Measurements from ENCODE around the gene PTGDS. TPM values are rescaled to one million over a fixed set of nuclear protein-coding genes. Genes with fewer than 3 reads are reported as not detected.

PTGDS gene
- total RNA-seq, 4 donors from 2014 or later, result 4.3 to 31.7 (median 25.7) TPM

DNA sequence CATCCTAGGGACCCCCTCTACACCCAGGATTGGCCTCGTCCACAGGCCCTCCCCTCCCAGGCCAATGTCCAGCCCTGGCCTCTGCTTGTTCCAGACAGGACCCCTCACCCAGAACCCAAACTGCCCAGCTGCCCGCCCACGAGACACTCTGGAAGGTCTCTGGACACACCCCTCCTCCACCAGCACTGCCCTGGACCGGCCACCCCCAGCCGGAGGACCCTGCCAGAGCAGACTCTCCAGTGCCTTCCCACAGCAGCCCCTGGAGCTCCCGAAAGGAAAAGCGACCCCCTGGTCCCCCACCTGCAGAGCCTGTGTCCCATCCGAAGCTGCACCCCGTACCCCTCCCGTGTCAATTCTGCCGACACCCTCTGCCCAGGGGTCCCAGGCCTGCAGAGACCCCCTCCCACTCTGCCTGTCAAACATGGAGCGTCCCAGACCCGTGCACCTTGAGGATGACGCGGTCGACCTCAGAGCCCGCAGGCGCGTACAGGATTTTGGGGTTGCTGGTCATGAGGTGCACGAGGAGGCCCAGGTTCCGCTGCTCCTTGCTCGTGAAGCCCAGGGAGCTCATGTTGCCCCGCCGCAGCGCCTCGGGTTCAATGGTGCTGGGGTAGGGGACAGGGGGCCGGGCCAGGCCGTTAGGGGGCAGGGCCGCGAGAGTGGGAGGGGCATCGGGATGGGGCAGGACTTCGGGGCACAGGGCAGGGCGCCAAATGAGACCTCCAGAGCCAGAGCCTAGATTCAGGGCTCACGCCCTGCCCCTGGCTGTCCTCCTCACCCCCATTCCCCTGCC lies 42.8 kb downstream of the PTGDS start:
- TF ChIP-seq, protein P1, sequence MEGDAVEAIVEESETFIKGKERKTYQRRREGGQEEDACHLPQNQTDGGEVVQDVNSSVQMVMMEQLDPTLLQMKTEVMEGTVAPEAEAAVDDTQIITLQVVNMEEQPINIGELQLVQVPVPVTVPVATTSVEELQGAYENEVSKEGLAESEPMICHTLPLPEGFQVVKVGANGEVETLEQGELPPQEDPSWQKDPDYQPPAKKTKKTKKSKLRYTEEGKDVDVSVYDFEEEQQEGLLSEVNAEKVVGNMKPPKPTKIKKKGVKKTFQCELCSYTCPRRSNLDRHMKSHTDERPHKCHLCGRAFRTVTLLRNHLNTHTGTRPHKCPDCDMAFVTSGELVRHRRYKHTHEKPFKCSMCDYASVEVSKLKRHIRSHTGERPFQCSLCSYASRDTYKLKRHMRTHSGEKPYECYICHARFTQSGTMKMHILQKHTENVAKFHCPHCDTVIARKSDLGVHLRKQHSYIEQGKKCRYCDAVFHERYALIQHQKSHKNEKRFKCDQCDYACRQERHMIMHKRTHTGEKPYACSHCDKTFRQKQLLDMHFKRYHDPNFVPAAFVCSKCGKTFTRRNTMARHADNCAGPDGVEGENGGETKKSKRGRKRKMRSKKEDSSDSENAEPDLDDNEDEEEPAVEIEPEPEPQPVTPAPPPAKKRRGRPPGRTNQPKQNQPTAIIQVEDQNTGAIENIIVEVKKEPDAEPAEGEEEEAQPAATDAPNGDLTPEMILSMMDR (IDR thresholded peaks at IDR 0.05), result no peak
- TF ChIP-seq POLR2A (IDR thresholded peaks at IDR 0.05), result no peak
- TF ChIP-seq POLR2AphosphoS5 (IDR thresholded peaks at IDR 0.05), result no peak
- no peak for TF ChIP-seq EP300 (IDR thresholded peaks at IDR 0.05)
- no peak overlapping the region for H3K27ac ChIP-seq
- no peak overlapping the region for H3K4me3 ChIP-seq
- no peak for DNase-seq (ENCODE audit: low spot score in 2 of 2)
- 91% methylated on average over 12 of the region's 34 CpGs for WGBS
- no peaks in the 10 kb centered on the region for H3K9me3 ChIP-seq
- no peaks in the 10 kb centered on the region for H3K4me1 ChIP-seq
- H3K27me3 ChIP-seq, result no peaks in the 10 kb centered on the region
- H3K36me3 ChIP-seq, result peaks cover 42% of the 10 kb centered on the region

DNA sequence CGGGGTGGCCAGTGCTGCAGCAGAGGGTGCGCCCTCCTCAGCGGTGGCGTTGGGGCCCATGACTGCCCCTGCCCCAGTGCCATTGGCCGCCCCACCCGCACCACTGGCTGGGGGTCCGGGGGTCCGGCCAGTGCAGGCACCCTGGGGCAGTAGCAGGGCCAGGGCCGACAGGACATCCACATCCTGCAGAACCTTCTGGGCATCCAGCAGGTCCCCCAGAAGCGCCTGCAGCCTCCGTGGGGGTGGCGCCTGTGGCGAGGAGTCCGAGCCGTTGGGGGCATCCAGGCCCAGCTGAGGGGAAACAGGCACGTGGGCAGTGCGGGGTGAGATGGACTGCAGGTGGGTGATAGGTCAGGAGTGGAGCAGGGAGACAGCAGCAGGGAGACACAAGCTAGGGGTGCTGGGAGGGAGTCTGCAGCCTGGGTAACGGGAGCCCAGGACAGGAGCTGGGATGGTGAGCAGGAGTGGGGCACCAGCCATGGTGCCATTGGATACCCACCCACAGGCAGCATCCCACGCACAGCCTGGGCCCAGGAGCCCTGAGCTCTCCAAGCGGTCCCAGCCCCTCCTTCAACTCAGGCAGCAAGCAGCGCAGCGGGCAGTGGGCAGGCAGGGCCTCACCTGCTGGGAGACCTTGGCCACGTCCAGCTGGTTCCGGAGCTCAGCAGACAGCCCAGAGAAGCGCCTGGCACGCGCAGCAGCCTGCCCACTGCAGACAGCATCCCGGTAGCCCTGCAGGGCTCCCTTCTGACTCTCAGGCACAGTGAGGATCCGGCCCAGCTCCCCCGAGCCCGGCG lies 43.7 kb downstream of the PTGDS start:
- Histone ChIP-seq H3K4me1 (peaks cover 6% of the 10 kb centered on the region), H3K27ac (no peak overlapping the region), H3K9me3 (no peaks in the 10 kb centered on the region), H3K36me3 (peaks cover 33% of the 10 kb centered on the region), H3K27me3 (no peaks in the 10 kb centered on the region), H3K4me3 (no peak overlapping the region)
- no peak for DNase-seq (ENCODE audit: low spot score in 2 of 2)
- WGBS, result 94% methylated on average over 6 of the region's 32 CpGs
- no peak for TF ChIP-seq POLR2A (IDR thresholded peaks at IDR 0.05)

DNA sequence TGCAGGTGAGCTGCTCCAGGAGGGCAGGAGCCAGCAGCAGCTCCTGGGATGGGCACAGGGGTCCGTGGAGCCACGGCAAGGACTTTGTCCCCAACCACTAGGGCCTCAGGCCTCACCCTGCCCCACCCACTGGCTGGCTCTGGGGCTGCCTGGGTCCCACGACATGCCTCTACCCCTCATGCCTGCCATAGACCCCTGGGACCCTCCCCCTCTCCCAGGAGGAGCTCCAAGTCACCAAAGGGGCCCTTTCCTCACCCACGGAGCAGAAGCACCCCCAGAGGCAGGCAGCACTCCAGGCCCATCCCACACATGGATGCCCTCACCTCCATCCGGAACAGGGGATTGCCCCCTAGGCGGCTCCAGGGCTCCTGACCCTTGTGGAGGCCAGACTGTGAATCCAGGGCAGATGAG lies 44.3 kb downstream of the PTGDS start:
- Histone ChIP-seq H3K27me3 (no peaks in the 10 kb centered on the region), H3K9me3 (no peaks in the 10 kb centered on the region), H3K4me3 (no peak overlapping the region), H3K36me3 (peaks cover 27% of the 10 kb centered on the region), H3K4me1 (peaks cover 12% of the 10 kb centered on the region), H3K27ac (no peak overlapping the region)
- no peak for DNase-seq (ENCODE audit: low spot score in 2 of 2)
- WGBS, result 80% methylated on average over 3 of the region's 6 CpGs
- TF ChIP-seq EP300 (IDR thresholded peaks at IDR 0.05), result no peak
- TF ChIP-seq POLR2A (IDR thresholded peaks at IDR 0.05), result no peak
- no peak for TF ChIP-seq POLR2AphosphoS5 (IDR thresholded peaks at IDR 0.05)
- TF ChIP-seq, protein P1 (IDR thresholded peaks at IDR 0.05), result no peak

DNA sequence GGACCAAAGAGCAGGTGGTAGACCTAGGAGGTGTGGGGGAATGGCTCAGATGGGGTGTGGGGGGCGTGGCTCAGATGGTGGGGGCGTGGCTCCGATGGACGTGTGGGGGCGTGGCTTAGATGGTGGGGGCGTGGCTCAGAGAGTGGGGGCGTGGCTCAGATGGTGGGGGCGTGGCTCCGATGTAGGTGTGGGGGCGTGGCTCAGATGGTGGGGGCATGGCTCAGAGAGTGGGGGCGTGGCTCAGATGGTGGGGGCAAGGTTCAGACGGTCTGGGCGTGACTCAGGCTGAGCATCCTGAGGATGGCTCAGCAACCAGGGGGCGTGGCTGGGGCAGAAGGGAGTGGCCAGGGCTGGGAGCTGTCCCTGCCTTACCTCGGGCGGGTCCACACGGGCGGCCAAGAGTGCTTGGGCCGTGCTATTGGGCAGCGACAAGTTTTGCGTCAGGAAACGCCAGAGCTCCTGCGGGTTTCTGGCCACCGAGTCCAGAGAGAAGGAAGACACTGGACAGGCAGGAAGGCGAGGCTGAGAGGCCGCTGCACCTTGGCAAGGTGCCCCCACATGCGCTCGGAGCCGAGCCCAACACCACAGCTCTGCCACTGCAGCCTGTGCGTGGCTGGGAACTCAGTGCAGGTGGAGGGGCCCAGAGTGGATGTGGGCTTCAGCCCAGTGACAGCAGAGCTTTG lies 44.8 kb downstream of the PTGDS start:
- Histone ChIP-seq H3K4me3 (no peak overlapping the region), H3K27me3 (no peaks in the 10 kb centered on the region), H3K9me3 (no peaks in the 10 kb centered on the region), H3K4me1 (peaks cover 18% of the 10 kb centered on the region), H3K27ac (no peak overlapping the region), H3K36me3 (peaks cover 22% of the 10 kb centered on the region)
- 43% methylated on average over 19 of the region's 30 CpGs for WGBS
- TF ChIP-seq POLR2AphosphoS5 (IDR thresholded peaks at IDR 0.05), result no peak
- TF ChIP-seq, protein P1 (IDR thresholded peaks at IDR 0.05), result no peak
- no peak for TF ChIP-seq POLR2A (IDR thresholded peaks at IDR 0.05)
- TF ChIP-seq EP300 (IDR thresholded peaks at IDR 0.05), result no peak
- DNase-seq (ENCODE audit: low spot score in 2 of 2), result no peak

DNA sequence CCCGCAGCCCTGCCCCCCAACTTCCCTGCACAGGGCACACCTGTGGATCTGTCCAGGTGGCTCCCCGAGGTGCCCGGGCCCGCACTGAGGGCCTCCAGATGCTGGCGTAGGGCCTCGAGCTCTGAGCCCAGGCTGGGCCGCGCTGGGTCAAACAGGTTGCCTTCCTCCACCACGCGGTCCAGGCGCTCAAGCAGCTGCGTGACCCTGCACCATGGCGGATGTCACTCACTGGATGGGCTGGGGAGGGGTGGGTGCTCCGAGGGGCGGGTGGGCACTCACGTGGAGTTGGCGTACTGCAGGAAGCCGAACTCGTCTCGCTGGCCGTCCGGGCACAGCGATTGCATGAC lies 45.3 kb downstream of the PTGDS start:
- no peak for DNase-seq (ENCODE audit: low spot score in 2 of 2)
- Histone ChIP-seq H3K27me3 (no peaks in the 10 kb centered on the region), H3K9me3 (no peaks in the 10 kb centered on the region), H3K36me3 (peaks cover 17% of the 10 kb centered on the region), H3K4me1 (peaks cover 23% of the 10 kb centered on the region), H3K4me3 (no peak overlapping the region), H3K27ac (no peak overlapping the region)
- 91% methylated on average over 19 of the region's 23 CpGs for WGBS
- TF ChIP-seq EP300 (IDR thresholded peaks at IDR 0.05), result no peak
- TF ChIP-seq, protein P1 (IDR thresholded peaks at IDR 0.05), result no peak
- TF ChIP-seq POLR2AphosphoS5 (IDR thresholded peaks at IDR 0.05), result no peak
- no peak for TF ChIP-seq POLR2A (IDR thresholded peaks at IDR 0.05)

All from suprapubic skin (tissue), 4 donors.